Type B pancreatic cell (in vitro differentiated cells): ENCODE data around the gene ZNF747. TPM values are rescaled to one million over a fixed set of nuclear protein-coding genes. Genes with fewer than 3 reads are reported as not detected.

ENCODE experiments used
- DNase-seq: peaks from one replicate; pipeline ENCODE4 v3.0.0; 2021; ENCODE audit warnings: mixed read lengths; ENCODE audit not compliant: unreplicated experiment; ENCODE audit errors: extremely low spot score
- H3K27ac Mint-ChIP-seq: 2 replicates; pipeline ENCODE4 v1.8.0; 2021; ENCODE audit warnings: mild to moderate bottlenecking, mixed read lengths
- H3K27me3 Mint-ChIP-seq: 2 replicates; pipeline ENCODE4 v1.8.0; 2021; ENCODE audit warnings: mixed read lengths
- H3K36me3 Mint-ChIP-seq: 2 replicates; pipeline ENCODE4 v1.8.0; 2021; ENCODE audit warnings: mixed read lengths
- H3K4me1 Mint-ChIP-seq: one replicate; pipeline ENCODE4 v1.8.0; 2021; ENCODE audit warnings: mixed read lengths; ENCODE audit not compliant: unreplicated experiment
- H3K4me3 Mint-ChIP-seq: 2 replicates; pipeline ENCODE4 v1.8.0; 2021; ENCODE audit warnings: mild to moderate bottlenecking, mixed read lengths
- H3K9me3 Mint-ChIP-seq: 2 replicates; pipeline ENCODE4 v1.8.0; 2021; ENCODE audit warnings: mixed read lengths
- CTCF ChIP-seq: fragments of 200-600 bp; sonication (generic); conservative IDR thresholded peaks from 2 replicates; pipeline ENCODE4 v1.5.0; 2021; ENCODE audit warnings: antibody characterized with exemption, mild to moderate bottlenecking
- total RNA-seq: library from RNA; stranded (reverse); gene quantifications from 2 replicates; pipeline ENCODE4 v1.2.1, GENCODE V29; 2021; ENCODE audit warnings: low replicate concordance

Gene ZNF747
- total RNA-seq, 1 donor from 2014 or later: 11.4 TPM

- no peak for DNase-seq
- peak overlapping the region; percentile 49 for H3K27ac Mint-ChIP-seq
- H3K4me1 Mint-ChIP-seq: peaks cover 22% of the 10 kb centered on the region
- no peak for TF ChIP-seq CTCF
- H3K27me3 Mint-ChIP-seq: no peaks in the 10 kb centered on the region
- no peaks in the 10 kb centered on the region for H3K36me3 Mint-ChIP-seq
- H3K4me3 Mint-ChIP-seq: peak overlapping the region; percentile 5
- no peaks in the 10 kb centered on the region for H3K9me3 Mint-ChIP-seq
Observed at GRCh38 chr16:30566531-30566930, 31.9 kb upstream of the ZNF747 start.

GRCh38 chr16:30565984-30566383 lies 31.3 kb upstream of the ZNF747 start:
- Mint-ChIP-seq H3K27ac (peak overlapping the region; percentile 49), H3K27me3 (no peaks in the 10 kb centered on the region), H3K9me3 (no peaks in the 10 kb centered on the region), H3K36me3 (no peaks in the 10 kb centered on the region), H3K4me3 (no peak overlapping the region), H3K4me1 (peaks cover 22% of the 10 kb centered on the region)
- DNase-seq: no peak
- no peak for TF ChIP-seq CTCF

DNA sequence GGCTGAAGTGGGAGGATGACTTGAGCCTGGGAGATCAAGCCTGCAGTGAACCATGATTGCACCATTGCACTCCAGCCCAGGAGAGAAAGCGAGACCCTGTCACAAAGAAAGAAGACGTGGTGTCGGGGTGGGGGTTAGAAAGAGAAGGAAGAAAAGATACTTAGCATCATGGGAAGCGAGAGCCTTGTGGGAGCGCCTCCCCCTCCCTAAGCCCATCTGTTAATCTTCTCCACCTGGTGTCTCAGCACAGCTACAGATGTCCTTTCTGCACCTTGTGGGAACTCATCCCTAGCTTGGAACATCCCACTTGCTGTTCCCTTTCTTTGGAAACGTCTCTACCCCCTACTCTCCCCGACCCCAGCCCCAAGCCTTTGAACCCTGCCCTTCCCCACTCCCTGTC lies 30.9 kb upstream of the ZNF747 start:
- Mint-ChIP-seq H3K4me1 (peaks cover 22% of the 10 kb centered on the region), H3K36me3 (no peaks in the 10 kb centered on the region), H3K4me3 (no peak overlapping the region), H3K9me3 (no peaks in the 10 kb centered on the region), H3K27ac (no peak overlapping the region), H3K27me3 (no peaks in the 10 kb centered on the region)
- TF ChIP-seq CTCF: no peak
- DNase-seq: no peak

- no peaks in the 10 kb centered on the region for H3K27me3 Mint-ChIP-seq
- no peak overlapping the region for H3K27ac Mint-ChIP-seq
- no peak for TF ChIP-seq CTCF
- H3K36me3 Mint-ChIP-seq: no peaks in the 10 kb centered on the region
- H3K9me3 Mint-ChIP-seq: peaks cover 4% of the 10 kb centered on the region
- no peak overlapping the region for H3K4me3 Mint-ChIP-seq
- H3K4me1 Mint-ChIP-seq: peaks cover 18% of the 10 kb centered on the region
- DNase-seq: no peak
Observed at GRCh38 chr16:30562021-30562420, 27.4 kb upstream of the ZNF747 start.

DNA sequence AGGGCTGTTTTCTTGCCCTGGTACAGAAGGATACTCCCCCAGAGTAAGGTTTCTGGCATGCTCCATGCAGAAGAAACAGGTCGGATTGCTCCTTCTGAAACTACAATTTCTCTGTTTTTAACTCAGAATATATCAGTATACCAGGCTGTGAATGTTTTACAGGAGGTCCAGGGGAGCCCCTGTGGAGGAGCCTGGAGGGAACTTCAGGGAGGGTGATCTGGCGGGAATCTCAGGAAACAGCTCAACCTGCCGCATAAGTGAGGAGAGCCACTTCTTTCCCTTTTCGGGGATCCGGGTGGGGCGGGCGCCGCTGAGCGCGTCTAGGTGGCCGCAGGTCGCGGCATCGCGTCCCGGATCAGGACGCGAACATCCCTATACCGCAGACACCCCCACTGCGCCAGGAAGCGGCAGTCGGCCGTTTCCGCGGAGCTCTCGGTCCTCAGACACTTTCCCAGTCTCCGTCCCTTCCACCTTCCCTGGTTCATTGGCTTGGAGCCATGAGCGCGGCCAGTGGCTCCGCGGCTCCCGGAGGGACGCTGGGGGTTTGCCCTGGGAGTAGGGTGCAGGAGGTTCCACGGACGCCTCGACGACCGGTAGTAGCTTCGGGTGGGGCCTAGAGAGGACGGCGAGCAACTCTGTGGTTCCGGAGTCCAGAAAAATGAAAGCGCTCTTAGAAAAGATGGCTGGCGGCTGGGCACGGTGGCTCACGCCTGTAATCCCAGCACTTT lies 26.6 kb upstream of the ZNF747 start:
- no peaks in the 10 kb centered on the region for H3K36me3 Mint-ChIP-seq
- no peak overlapping the region for H3K27ac Mint-ChIP-seq
- H3K9me3 Mint-ChIP-seq: peaks cover 4% of the 10 kb centered on the region
- H3K27me3 Mint-ChIP-seq: no peaks in the 10 kb centered on the region
- no peak for TF ChIP-seq CTCF
- peaks cover 14% of the 10 kb centered on the region for H3K4me1 Mint-ChIP-seq
- DNase-seq: no peak
- H3K4me3 Mint-ChIP-seq: peak overlapping the region; percentile 62

GRCh38 chr16:30559690-30560089 lies 25.0 kb upstream of the ZNF747 start:
- Mint-ChIP-seq H3K9me3 (peaks cover 4% of the 10 kb centered on the region), H3K4me1 (peaks cover 11% of the 10 kb centered on the region), H3K27me3 (no peaks in the 10 kb centered on the region), H3K27ac (peak overlapping the region; percentile 86), H3K4me3 (peak overlapping the region; percentile 67), H3K36me3 (no peaks in the 10 kb centered on the region)
- no peak for TF ChIP-seq CTCF
- no peak for DNase-seq
